COR-L47 (cell line): ENCODE measurements around the gene KCNC1.

Experiments used
- DNase-seq: peaks from one replicate; lab custom pipeline; 2025; lab: John Stamatoyannopoulos, UW

KCNC1 gene

GRCh38 chr11:17755891-17756290 is 21.3 kb downstream of the KCNC1 start:
- no peak for DNase-seq

GRCh38 chr11:17760102-17761029 is 25.8 kb downstream of the KCNC1 start:
- peak; percentile 63 for DNase-seq

- DNase-seq: no peak
Observed at GRCh38 chr11:17762309-17762974, 27.9 kb downstream of the KCNC1 start.

- DNase-seq: no peak
Observed at GRCh38 chr11:17763244-17763643, 28.7 kb downstream of the KCNC1 start.

- DNase-seq: no peak
Observed at GRCh38 chr11:17763703-17764102, 29.1 kb downstream of the KCNC1 start.

GRCh38 chr11:17764446-17765218 is 30.1 kb downstream of the KCNC1 start:
- DNase-seq: no peak

GRCh38 chr11:17765356-17766072 is 30.9 kb downstream of the KCNC1 start:
- DNase-seq: peak; percentile 35

GRCh38 chr11:17766073-17766359 is 31.4 kb downstream of the KCNC1 start:
- DNase-seq: no peak

- DNase-seq: no peak
Observed at GRCh38 chr11:17766590-17766989, 32.0 kb downstream of the KCNC1 start.

GRCh38 chr11:17767301-17767885 is 32.8 kb downstream of the KCNC1 start:
- no peak for DNase-seq

GRCh38 chr11:17767914-17768313 is 33.3 kb downstream of the KCNC1 start:
- DNase-seq: no peak

- DNase-seq: no peak
Observed at GRCh38 chr11:17768547-17768946, 34.0 kb downstream of the KCNC1 start.

GRCh38 chr11:17769218-17769617 is 34.6 kb downstream of the KCNC1 start:
- no peak for DNase-seq

GRCh38 chr11:17770048-17770652 is 35.6 kb downstream of the KCNC1 start:
- DNase-seq: no peak

GRCh38 chr11:17770917-17771316 is 36.3 kb downstream of the KCNC1 start:
- no peak for DNase-seq

GRCh38 chr11:17771415-17771814 is 36.8 kb downstream of the KCNC1 start:
- no peak for DNase-seq

GRCh38 chr11:17771841-17772401 is 37.3 kb downstream of the KCNC1 start:
- DNase-seq: no peak

- no peak for DNase-seq
Observed at GRCh38 chr11:17772704-17773600, 38.4 kb downstream of the KCNC1 start.

- DNase-seq: no peak
Observed at GRCh38 chr11:17773674-17774073, 39.1 kb downstream of the KCNC1 start.
